Esophagus muscularis mucosa (tissue), 4 donors: ENCODE data around the gene ENTPD6. TPM values are rescaled to one million over a fixed set of nuclear protein-coding genes. Genes with fewer than 3 reads are reported as not detected.
A peak's percentile ranks its signal among the peaks of the same experiment; 100 is the strongest.

ENCODE experiments used
- DNase-seq: peaks from one replicate; pipeline ENCODE4 v3.0.0-alpha.2; 2017; ENCODE audit errors: extremely low spot score
- H3K27ac ChIP-seq, 4 donors: fragments of 200-600 bp; sonication (generic); replicated peaks in 1 of 4; 1 replicate in 3 of 4; 2 replicates in 1 of 4; pipeline ENCODE4 v1.5.1; 2016 to 2019; ENCODE audit warnings: mild to moderate bottlenecking in 1 of 4
- H3K27me3 ChIP-seq, 4 donors: fragments of 200-600 bp; sonication (generic); one replicate each; pipeline versions ENCODE4 v1.5.1 to v1.6.0; 2016 to 2019
- H3K36me3 ChIP-seq, 4 donors: fragments of 200-600 bp; sonication (generic); one replicate each; pipeline ENCODE4 v1.5.1; 2016 to 2019
- H3K4me1 ChIP-seq, 4 donors: fragments of 200-600 bp; sonication (generic); one replicate each; pipeline ENCODE4 v1.5.1; 2016 to 2019
- H3K4me3 ChIP-seq, 4 donors: fragments of 200-600 bp; sonication (generic); 1 replicate in 2 of 4; 2 replicates in 2 of 4; pipeline ENCODE4 v1.5.1; 2016 to 2019; ENCODE audit warnings: mild to moderate bottlenecking in 4 of 4, moderate library complexity in 1 of 4
- H3K9me3 ChIP-seq, 4 donors: fragments of 200-600 bp; sonication (generic); 1 replicate in 3 of 4; 2 replicates in 1 of 4; pipeline ENCODE4 v1.5.1; 2016 to 2019
- CTCF ChIP-seq, 3 experiments: fragments of 200-600 bp in 2 of 3; fragments of 450-650 bp in 1 of 3; sonication (generic) in 2 of 3; IDR thresholded peaks; one replicate each; pipeline ENCODE4 v1.5.1; 2017 to 2019; ENCODE audit warnings: antibody characterized with exemption in 3 of 3, mild to moderate bottlenecking in 2 of 3, moderate library complexity in 1 of 3
- EP300 ChIP-seq: sonication (generic); formaldehyde crosslinking; IDR thresholded peaks from one replicate; pipeline ENCODE4 v1.6.1; 2017; ENCODE audit warnings: antibody characterized with exemption
- POLR2A ChIP-seq: fragments of 450-650 bp; IDR thresholded peaks from one replicate; pipeline ENCODE4 v1.6.1; 2017; ENCODE audit warnings: antibody characterized with exemption, moderate library complexity, mild to moderate bottlenecking, low read depth
- POLR2AphosphoS5 ChIP-seq, 2 donors: sonication (generic); formaldehyde crosslinking; IDR thresholded peaks; one replicate each; pipeline ENCODE4 v1.6.1; 2017; ENCODE audit warnings: antibody characterized with exemption in 2 of 2
- WGBS: methylation state at CpG from one replicate; pipeline ENCODE4 v1.1.5; 2018; 5-methylcytosine and 5-hydroxymethylcytosine counted together
- intact Hi-C: fragments of 100-400 bp; cut with DNase I; formaldehyde crosslinking; loops from one replicate; pipeline ENCODE4 v1.15.1; 2023
- total RNA-seq, 4 donors: library from RNA; depleted of rRNA; stranded (reverse); fragments of >200 nt; gene quantifications; one replicate each; pipeline versions ENCODE4 v1.1.0 to v1.2.1, GENCODE V29; 2016

Gene ENTPD6
- total RNA-seq, 4 donors from 2014 or later = 39.0 to 44.1 (median 43.5) TPM

GRCh38 chr20:25206063-25206403 is 10.5 kb downstream of the ENTPD6 start:
- H3K9me3 ChIP-seq = no peaks in the 10 kb centered on the region
- H3K27ac ChIP-seq = no peak overlapping the region
- WGBS = 92% methylated on average over 9 of the region's 9 CpGs
- no peak for DNase-seq
- H3K36me3 ChIP-seq = peaks cover 7 to 25% (median 20%) of the 10 kb centered on the region in 4 donors
- intact Hi-C loops = no loop called here
- no peak for TF ChIP-seq EP300
- TF ChIP-seq POLR2A = no peak
- TF ChIP-seq POLR2AphosphoS5 (IDR thresholded peaks at IDR 0.05) = no peak
- no peak for TF ChIP-seq CTCF (IDR thresholded peaks at IDR 0.05)
- H3K4me1 ChIP-seq = peaks cover 14 to 24% (median 21%) of the 10 kb centered on the region in 4 donors
- H3K4me3 ChIP-seq = no peak overlapping the region
- no peaks in the 10 kb centered on the region for H3K27me3 ChIP-seq

- intact Hi-C loops = no loop called here
- DNase-seq = peak; percentile 4
- WGBS = 97% methylated on average over 8 of the region's 8 CpGs
- no peak overlapping the region for H3K4me3 ChIP-seq
- no peaks in the 10 kb centered on the region for H3K27me3 ChIP-seq
- no peak overlapping the region for H3K27ac ChIP-seq
- TF ChIP-seq POLR2A (no peak), CTCF (IDR thresholded peaks at IDR 0.05) (no peak), EP300 (no peak)
- peaks cover 14 to 23% (median 21%) of the 10 kb centered on the region in 4 donors for H3K4me1 ChIP-seq
- peaks cover 11 to 30% (median 26%) of the 10 kb centered on the region in 4 donors for H3K36me3 ChIP-seq
- H3K9me3 ChIP-seq = no peaks in the 10 kb centered on the region
These were observed 11.0 kb downstream of the ENTPD6 start for GRCh38 chr20:25206548-25206947.

GRCh38 chr20:25207149-25207959 is 11.8 kb downstream of the ENTPD6 start:
- intact Hi-C loops = no loop called here
- WGBS = 100% methylated on average over 15 of the region's 22 CpGs
- peaks cover 19 to 38% (median 34%) of the 10 kb centered on the region in 4 donors for H3K36me3 ChIP-seq

DNA sequence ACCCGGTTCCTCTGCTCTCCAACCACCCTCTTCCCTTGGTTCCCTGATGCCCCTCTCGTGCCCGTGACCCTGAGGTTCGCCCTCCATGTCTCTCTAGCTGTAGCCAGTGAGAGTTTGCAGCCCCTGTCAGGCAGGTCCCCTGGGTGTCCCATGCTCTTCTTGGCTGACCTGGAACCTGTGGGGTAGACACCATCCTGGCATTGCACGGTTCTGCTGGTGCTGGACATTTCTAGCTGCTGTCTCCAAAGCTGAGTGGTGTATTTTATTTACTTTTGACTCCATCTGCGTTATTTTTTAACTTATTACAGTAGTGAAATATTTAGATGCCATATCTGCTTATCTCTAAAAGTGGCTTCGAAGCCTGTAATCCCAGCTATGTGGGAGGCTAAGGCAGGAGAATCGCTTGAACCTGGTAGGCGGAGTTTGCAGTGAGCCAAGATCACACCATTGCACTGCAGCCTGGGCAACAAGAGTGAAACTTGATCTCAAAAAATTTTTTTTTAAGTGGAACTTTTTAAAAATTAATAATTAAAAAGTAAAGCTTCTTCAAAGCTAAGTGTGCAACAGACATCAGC is 12.5 kb downstream of the ENTPD6 start:
- WGBS = 90% methylated on average over 9 of the region's 9 CpGs
- TF ChIP-seq POLR2A (no peak), POLR2AphosphoS5 (IDR thresholded peaks at IDR 0.05) (no peak)
- no peak for DNase-seq
- Histone ChIP-seq H3K4me1 (peaks cover 14 to 23% (median 19%) of the 10 kb centered on the region in 4 donors), H3K36me3 (peaks cover 23 to 45% (median 40%) of the 10 kb centered on the region in 4 donors), H3K4me3 (no peak overlapping the region), H3K9me3 (no peaks in the 10 kb centered on the region), H3K27me3 (no peaks in the 10 kb centered on the region), H3K27ac (no peak overlapping the region)
- intact Hi-C loops = no loop called here

More at GRCh38 chr20:25207149-25207959, 11.8 kb downstream of the ENTPD6 start:
- no peak for DNase-seq
- TF ChIP-seq CTCF (IDR thresholded peaks at IDR 0.05) (no peak), EP300 (no peak), POLR2AphosphoS5 (IDR thresholded peaks at IDR 0.05) (no peak), POLR2A (no peak)
- Histone ChIP-seq H3K9me3 (no peaks in the 10 kb centered on the region), H3K4me1 (peaks cover 14 to 23% (median 19%) of the 10 kb centered on the region in 4 donors), H3K4me3 (no peak overlapping the region), H3K27me3 (no peaks in the 10 kb centered on the region), H3K27ac (no peak overlapping the region)

DNA sequence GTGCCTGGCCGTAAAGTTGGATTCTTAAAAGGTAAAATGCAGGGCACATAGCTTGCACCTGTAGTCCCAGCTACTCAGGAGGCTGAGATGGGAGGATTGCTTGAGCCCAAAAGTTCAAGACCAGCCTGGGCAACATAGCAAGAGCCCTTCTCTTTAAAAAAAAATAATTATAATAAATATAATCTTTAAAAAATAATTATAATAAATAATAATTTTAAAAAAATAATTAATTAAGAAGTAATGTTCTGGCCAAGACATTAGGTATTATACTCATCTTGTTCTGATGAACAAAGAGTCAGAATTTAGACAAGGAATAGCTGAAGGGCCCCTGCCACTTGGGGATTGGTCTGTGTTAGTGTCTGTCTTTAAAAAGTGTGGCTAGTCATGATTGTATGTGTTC is 13.9 kb downstream of the ENTPD6 start:
- peaks cover 34 to 59% (median 53%) of the 10 kb centered on the region in 4 donors for H3K36me3 ChIP-seq
- TF ChIP-seq POLR2AphosphoS5 (IDR thresholded peaks at IDR 0.05) (no peak), POLR2A (no peak), EP300 (no peak), CTCF (IDR thresholded peaks at IDR 0.05) (no peak)
- intact Hi-C loops = no loop called here
- H3K27me3 ChIP-seq = no peaks in the 10 kb centered on the region
- no peaks in the 10 kb centered on the region for H3K9me3 ChIP-seq
- H3K4me1 ChIP-seq = peaks cover 14 to 17% (median 16%) of the 10 kb centered on the region in 4 donors
- H3K4me3 ChIP-seq = no peak overlapping the region
- WGBS = 89% methylated on average over 1 of the region's 1 CpG
- no peak overlapping the region for H3K27ac ChIP-seq
- no peak for DNase-seq
